ENCODE measurements around the gene CBX2.

- TF ChIP-seq EZH2phosphoT487 (IDR thresholded peaks at IDR 0.05; ENCODE audit: insufficient read depth, low read depth) (no peak), EZH2 (IDR thresholded peaks at IDR 0.05; ENCODE audit: insufficient read depth, poor library complexity, severe bottlenecking) (no peak)
Observed at GRCh38 chr17:79808763-79809529, 31.0 kb downstream of the CBX2 start.

All from GM23248 (cell line).